ENCODE results near the gene CCDC201. TPM values are rescaled to one million over a fixed set of nuclear protein-coding genes. Genes with fewer than 3 reads are reported as not detected.

Gene CCDC201
- total RNA-seq, 1 donor from 2014 or later, result not detected

DNA sequence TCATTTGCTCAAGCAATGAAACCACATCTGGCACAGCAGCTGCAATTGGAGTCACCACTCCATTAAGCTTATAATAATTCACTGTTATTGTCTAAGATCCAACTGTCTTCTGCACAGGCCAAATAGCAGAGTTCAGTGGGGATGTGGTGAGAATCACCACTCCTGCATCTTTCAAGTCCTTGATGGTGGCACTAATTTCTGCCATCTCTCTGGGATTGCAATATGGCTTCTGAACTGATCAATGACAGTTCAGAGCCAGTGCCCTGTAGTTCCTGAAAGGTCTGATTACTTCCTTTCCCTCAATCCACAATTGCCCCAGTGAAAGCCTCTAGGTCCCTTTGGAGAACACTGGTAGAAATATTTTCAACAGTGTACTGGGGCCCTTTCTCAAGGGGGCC is 21.8 kb upstream of the CCDC201 start:
- no peak overlapping the region for H3K4me3 ChIP-seq (ENCODE audit: insufficient read depth, low read depth, low read length)
- no peaks in the 10 kb centered on the region for H3K4me1 ChIP-seq (ENCODE audit: insufficient read depth, low read length)
- Mint-ChIP-seq H3K9me3 (ENCODE audit: unreplicated experiment) (no peaks in the 10 kb centered on the region), H3K27ac (ENCODE audit: unreplicated experiment) (no peak overlapping the region), H3K36me3 (ENCODE audit: low read depth, unreplicated experiment) (no peaks in the 10 kb centered on the region), H3K4me1 (ENCODE audit: low read depth, unreplicated experiment) (peaks cover 3% of the 10 kb centered on the region), H3K4me3 (ENCODE audit: unreplicated experiment) (no peak overlapping the region), H3K27me3 (ENCODE audit: low read depth, unreplicated experiment) (peaks cover 47% of the 10 kb centered on the region)
- H3K36me3 ChIP-seq (ENCODE audit: insufficient read depth, low read length), result no peaks in the 10 kb centered on the region
- H3K4me2 ChIP-seq (ENCODE audit: low read length), result no peak overlapping the region
- no peak overlapping the region for H3K9ac ChIP-seq (ENCODE audit: low read length)
- no peak overlapping the region for H3K27ac ChIP-seq (ENCODE audit: low read depth, low read length)
- no peaks in the 10 kb centered on the region for H3K79me2 ChIP-seq (ENCODE audit: insufficient read depth, low read length)
- H3K9me3 ChIP-seq (ENCODE audit: insufficient read depth, low read depth, low read length), result no peaks in the 10 kb centered on the region
- FAIRE-seq (no peak), DNase-seq (ENCODE audit: low read depth) (no peak)
- H2AFZ ChIP-seq (ENCODE audit: low read depth, low read length), result no peak overlapping the region
- TF ChIP-seq, protein P1, sequence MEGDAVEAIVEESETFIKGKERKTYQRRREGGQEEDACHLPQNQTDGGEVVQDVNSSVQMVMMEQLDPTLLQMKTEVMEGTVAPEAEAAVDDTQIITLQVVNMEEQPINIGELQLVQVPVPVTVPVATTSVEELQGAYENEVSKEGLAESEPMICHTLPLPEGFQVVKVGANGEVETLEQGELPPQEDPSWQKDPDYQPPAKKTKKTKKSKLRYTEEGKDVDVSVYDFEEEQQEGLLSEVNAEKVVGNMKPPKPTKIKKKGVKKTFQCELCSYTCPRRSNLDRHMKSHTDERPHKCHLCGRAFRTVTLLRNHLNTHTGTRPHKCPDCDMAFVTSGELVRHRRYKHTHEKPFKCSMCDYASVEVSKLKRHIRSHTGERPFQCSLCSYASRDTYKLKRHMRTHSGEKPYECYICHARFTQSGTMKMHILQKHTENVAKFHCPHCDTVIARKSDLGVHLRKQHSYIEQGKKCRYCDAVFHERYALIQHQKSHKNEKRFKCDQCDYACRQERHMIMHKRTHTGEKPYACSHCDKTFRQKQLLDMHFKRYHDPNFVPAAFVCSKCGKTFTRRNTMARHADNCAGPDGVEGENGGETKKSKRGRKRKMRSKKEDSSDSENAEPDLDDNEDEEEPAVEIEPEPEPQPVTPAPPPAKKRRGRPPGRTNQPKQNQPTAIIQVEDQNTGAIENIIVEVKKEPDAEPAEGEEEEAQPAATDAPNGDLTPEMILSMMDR (IDR thresholded peaks at IDR 0.05; ENCODE audit: insufficient read depth, low read depth, low read length), result no peak
- no peak for TF ChIP-seq EZH2 (IDR thresholded peaks at IDR 0.05; ENCODE audit: insufficient read depth, low read length)
- no peaks in the 10 kb centered on the region for H4K20me1 ChIP-seq (ENCODE audit: insufficient read depth, low read length)
- H3K27me3 ChIP-seq (ENCODE audit: insufficient read depth, low read length), result peaks cover 2% of the 10 kb centered on the region

DNA sequence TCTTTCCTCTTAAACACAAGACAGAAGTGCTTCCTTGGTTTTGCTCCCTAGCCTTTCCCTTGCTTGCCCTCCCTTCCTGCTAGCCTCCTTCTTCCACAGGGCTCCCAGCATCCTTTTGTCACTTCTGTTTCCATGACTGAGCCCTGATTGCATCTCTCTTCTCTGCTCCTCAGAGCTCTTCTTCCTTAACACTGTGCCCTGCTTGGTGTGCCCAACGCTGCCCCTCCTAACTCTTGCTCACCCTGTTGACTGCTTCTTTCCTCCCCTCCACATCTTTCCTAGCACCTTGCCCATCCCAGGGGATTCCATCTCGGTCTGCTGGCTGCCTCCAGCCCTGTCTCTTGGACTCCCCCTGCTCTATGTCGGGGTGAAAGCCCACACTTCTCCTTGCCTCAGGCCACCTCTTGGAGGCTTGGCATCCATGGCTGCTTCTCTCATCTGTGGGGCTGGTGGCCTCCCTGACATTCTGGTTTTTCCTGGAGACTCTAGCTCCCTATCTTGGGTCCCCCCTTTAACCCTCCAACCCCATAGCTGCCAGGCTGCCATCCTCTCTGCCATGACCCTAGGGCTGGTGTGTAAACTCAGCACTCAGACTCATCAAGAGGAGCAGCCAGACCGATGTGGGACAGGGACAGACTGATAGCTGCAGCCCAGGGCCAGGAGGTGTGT is 21.2 kb upstream of the CCDC201 start:
- H3K27me3 Mint-ChIP-seq (ENCODE audit: low read depth, unreplicated experiment), result peaks cover 52% of the 10 kb centered on the region

More for the DNA sequence above, 21.2 kb upstream of the CCDC201 start:
- Mint-ChIP-seq H3K36me3 (ENCODE audit: low read depth, unreplicated experiment) (no peaks in the 10 kb centered on the region), H3K9me3 (ENCODE audit: unreplicated experiment) (no peaks in the 10 kb centered on the region), H3K4me3 (ENCODE audit: unreplicated experiment) (no peak overlapping the region), H3K4me1 (ENCODE audit: low read depth, unreplicated experiment) (peaks cover 3% of the 10 kb centered on the region), H3K27ac (ENCODE audit: unreplicated experiment) (no peak overlapping the region)
- FAIRE-seq (no peak), DNase-seq (ENCODE audit: low read depth) (no peak)
- Histone ChIP-seq H3K36me3 (ENCODE audit: insufficient read depth, low read length) (no peaks in the 10 kb centered on the region), H3K27ac (ENCODE audit: low read depth, low read length) (no peak overlapping the region), H3K4me2 (ENCODE audit: low read length) (no peak overlapping the region), H3K4me3 (ENCODE audit: insufficient read depth, low read depth, low read length) (no peak overlapping the region), H3K79me2 (ENCODE audit: insufficient read depth, low read length) (no peaks in the 10 kb centered on the region), H2AFZ (ENCODE audit: low read depth, low read length) (no peak overlapping the region), H4K20me1 (ENCODE audit: insufficient read depth, low read length) (no peaks in the 10 kb centered on the region), H3K9ac (ENCODE audit: low read length) (no peak overlapping the region), H3K4me1 (ENCODE audit: insufficient read depth, low read length) (no peaks in the 10 kb centered on the region), H3K9me3 (ENCODE audit: insufficient read depth, low read depth, low read length) (no peaks in the 10 kb centered on the region), H3K27me3 (ENCODE audit: insufficient read depth, low read length) (peaks cover 2% of the 10 kb centered on the region)
- TF ChIP-seq EZH2 (IDR thresholded peaks at IDR 0.05; ENCODE audit: insufficient read depth, low read length), result no peak
- TF ChIP-seq, protein P1 (IDR thresholded peaks at IDR 0.05; ENCODE audit: insufficient read depth, low read depth, low read length), result no peak

Data from astrocyte (in vitro differentiated cells and primary cell).